Keratinocyte (primary cell): ENCODE data around the gene CTU1. TPM values are rescaled to one million over a fixed set of nuclear protein-coding genes. Genes with fewer than 3 reads are reported as not detected.

Source experiments
- DNase-seq: peaks from one replicate; pipeline ENCODE4 v3.0.0-alpha.2; 2011; ENCODE audit warnings: low read depth, missing footprints, low spot score
- FAIRE-seq: peaks from 2 replicates; lab custom pipeline; 2011; peaks lifted over from hg19 to GRCh38; lab: Jason Lieb, UNC
- H2AFZ ChIP-seq: 2 replicates; pipeline ENCODE4 v1.6.0; 2012; ENCODE audit warnings: low read length, control low read depth, inconsistent platforms; ENCODE audit not compliant: control insufficient read depth
- H3K27ac ChIP-seq: 2 replicates; pipeline ENCODE4 v1.5.1; 2011; ENCODE audit warnings: low read length; ENCODE audit not compliant: control insufficient read depth, insufficient read depth
- H3K27me3 ChIP-seq: 3 replicates; pipeline ENCODE4 v1.6.0; 2011; ENCODE audit warnings: low read length; ENCODE audit not compliant: control insufficient read depth, insufficient read depth; ENCODE audit errors: extremely low read depth
- H3K36me3 ChIP-seq, 2 experiments: 2 replicates in 1 of 2; 3 replicates in 1 of 2; pipeline ENCODE4 v1.5.1; 2011; ENCODE audit warnings: low read length in 2 of 2, mild to moderate bottlenecking in 1 of 2; ENCODE audit not compliant: control insufficient read depth in 2 of 2, insufficient read depth in 2 of 2; ENCODE audit errors: extremely low read depth in 1 of 2
- H3K4me1 ChIP-seq: 3 replicates; pipeline ENCODE4 v1.5.1; 2011; ENCODE audit warnings: low read length; ENCODE audit not compliant: control insufficient read depth, insufficient read depth; ENCODE audit errors: extremely low read depth
- H3K4me2 ChIP-seq: 3 replicates; pipeline ENCODE4 v1.6.0; 2011; ENCODE audit warnings: low read depth, low read length; ENCODE audit not compliant: control insufficient read depth, insufficient read depth; ENCODE audit errors: extremely low read depth
- H3K4me3 ChIP-seq, 3 experiments: fragments of 200-600 bp in 1 of 3; sonication (generic) in 1 of 3; 2 replicates in 2 of 3; 3 replicates in 1 of 3; pipeline ENCODE4 v1.5.1; 2011 to 2016; ENCODE audit warnings: low read length in 3 of 3, mild to moderate bottlenecking in 3 of 3, control low read depth in 2 of 3, inconsistent platforms in 1 of 3, low read depth in 1 of 3, mixed read lengths in 1 of 3, mixed run types in 1 of 3, moderate library complexity in 1 of 3; ENCODE audit not compliant: control insufficient read depth in 2 of 3, insufficient read depth in 2 of 3; ENCODE audit errors: extremely low read depth in 1 of 3
- H3K79me2 ChIP-seq: 2 replicates; pipeline ENCODE4 v1.6.0; 2012; ENCODE audit warnings: low read length; ENCODE audit not compliant: control insufficient read depth, insufficient read depth
- H3K9ac ChIP-seq: 3 replicates; pipeline ENCODE4 v1.6.0; 2011; ENCODE audit warnings: low read length; ENCODE audit not compliant: control insufficient read depth, insufficient read depth; ENCODE audit errors: extremely low read depth
- H3K9me1 ChIP-seq: 3 replicates; pipeline ENCODE4 v1.6.0; 2011; ENCODE audit warnings: low read length; ENCODE audit not compliant: control insufficient read depth, insufficient read depth; ENCODE audit errors: extremely low read depth
- H3K9me3 ChIP-seq: 2 replicates; pipeline ENCODE4 v1.5.1; 2012; ENCODE audit warnings: low read depth, low read length; ENCODE audit not compliant: control insufficient read depth
- H4K20me1 ChIP-seq: 3 replicates; pipeline ENCODE4 v1.6.0; 2011; ENCODE audit warnings: low read length; ENCODE audit not compliant: control insufficient read depth, insufficient read depth; ENCODE audit errors: extremely low read depth
- CTCF ChIP-seq, 3 experiments: IDR thresholded peaks in 1 of 3; conservative IDR thresholded peaks in 1 of 3; optimal IDR thresholded peaks in 1 of 3; 2 replicates in 2 of 3; 3 replicates in 1 of 3; pipeline versions ENCODE3 to v1.5.1; 2011; ENCODE audit warnings: low read length in 3 of 3, mild to moderate bottlenecking in 3 of 3, moderate library complexity in 2 of 3, control low read depth in 1 of 3, inconsistent platforms in 1 of 3; ENCODE audit not compliant: insufficient read depth in 2 of 3; ENCODE audit errors: extremely low read depth in 1 of 3
- EZH2 ChIP-seq: IDR thresholded peaks from one replicate; pipeline ENCODE4 v1.6.1; 2012; ENCODE audit warnings: inconsistent platforms, mild to moderate bottlenecking, low read length, moderate library complexity
- dilution Hi-C: fragments of 300-500 bp; cut with MboI; formaldehyde crosslinking; loops from one replicate; pipeline ENCODE4 v1.7.0; 2020; ENCODE audit warnings: low sequenced_read_pairs; ENCODE audit not compliant: extremely low pct_ligation_motif_present
- polyA plus RNA-seq, 5 experiments: library from polyadenylated mRNA; depleted of rRNA in 3 of 5; stranded (reverse) in 3 of 5; stranded (forward) in 1 of 5; unstranded in 1 of 5; fragments of >200 nt; gene quantifications; 1 replicate in 1 of 5; 2 replicates in 3 of 5; 3 replicates in 1 of 5; pipeline versions ENCODE4 v1.2.1 to v1.2.3, GENCODE V29; 2011 to 2012; ENCODE audit warnings: missing spikeins in 2 of 5, low read depth in 1 of 5, low replicate concordance in 1 of 5

The CTU1 gene
- polyA plus RNA-seq, 1 donor (not counting 4 experiments of a cell fraction or from before 2014, with no cell fraction given), result 1.9 TPM

DNA sequence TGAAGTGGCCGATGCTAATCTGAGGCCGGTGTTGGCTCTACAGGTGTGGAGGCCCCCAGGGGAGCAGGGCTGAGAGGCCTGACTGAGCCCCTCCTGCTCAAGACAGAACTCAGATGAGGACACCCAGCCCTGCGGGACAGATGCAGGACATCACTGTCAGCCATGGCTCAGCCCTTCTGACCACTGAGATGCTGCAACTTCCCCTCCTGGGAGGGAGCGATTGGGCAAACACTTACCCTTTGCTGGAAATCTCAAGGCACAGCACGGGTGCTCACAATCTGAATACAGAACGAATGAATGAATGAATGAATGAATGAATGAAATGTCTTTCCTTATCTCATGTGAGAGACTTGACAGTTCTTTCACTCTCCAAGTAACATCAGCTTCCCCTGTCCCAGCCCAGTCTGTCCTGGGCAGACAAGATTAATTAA lies 30.4 kb upstream of the CTU1 start:
- H3K9me3 ChIP-seq, result no peaks in the 10 kb centered on the region
- no peaks in the 10 kb centered on the region for H3K4me1 ChIP-seq
- dilution Hi-C loops, result no loop called here
- no peak overlapping the region for H3K4me3 ChIP-seq
- H3K9ac ChIP-seq, result no peak overlapping the region
- FAIRE-seq, result no peak
- no peak overlapping the region for H2AFZ ChIP-seq
- H3K4me2 ChIP-seq, result no peak overlapping the region
- no peaks in the 10 kb centered on the region for H3K79me2 ChIP-seq
- H3K9me1 ChIP-seq, result no peaks in the 10 kb centered on the region
- peaks cover 7% of the 10 kb centered on the region for H3K27me3 ChIP-seq
- no peak overlapping the region for H3K27ac ChIP-seq
- no peaks in the 10 kb centered on the region for H3K36me3 ChIP-seq
- TF ChIP-seq EZH2 (no peak), CTCF (optimal IDR thresholded peaks at IDR 0.05 in 1 of 3, IDR thresholded peaks at IDR 0.05 in 1 of 3, conservative IDR thresholded peaks at IDR 0.05 in 1 of 3; ENCODE audit: extremely low read depth in 1 of 3, insufficient read depth in 2 of 3, low read length in 3 of 3) (no peak)
- DNase-seq, result no peak
- no peaks in the 10 kb centered on the region for H4K20me1 ChIP-seq

GRCh38 chr19:51137792-51138425 lies 29.7 kb upstream of the CTU1 start:
- dilution Hi-C loops, result no loop called here
- no peaks in the 10 kb centered on the region for H3K9me3 ChIP-seq
- no peak overlapping the region for H3K27ac ChIP-seq
- no peak overlapping the region for H3K4me2 ChIP-seq
- DNase-seq, result no peak
- no peak overlapping the region for H2AFZ ChIP-seq
- TF ChIP-seq CTCF (optimal IDR thresholded peaks at IDR 0.05 in 1 of 3, IDR thresholded peaks at IDR 0.05 in 1 of 3, conservative IDR thresholded peaks at IDR 0.05 in 1 of 3; ENCODE audit: extremely low read depth in 1 of 3, insufficient read depth in 2 of 3, low read length in 3 of 3), result no peak
- TF ChIP-seq EZH2, result no peak
- no peaks in the 10 kb centered on the region for H3K4me1 ChIP-seq
- no peaks in the 10 kb centered on the region for H3K36me3 ChIP-seq
- H3K9me1 ChIP-seq, result no peaks in the 10 kb centered on the region
- no peaks in the 10 kb centered on the region for H3K79me2 ChIP-seq
- no peak overlapping the region for H3K9ac ChIP-seq
- H3K4me3 ChIP-seq, result no peak overlapping the region
- H3K27me3 ChIP-seq, result peaks cover 7% of the 10 kb centered on the region
- no peaks in the 10 kb centered on the region for H4K20me1 ChIP-seq
- no peak for FAIRE-seq
